H1 (cell line): Measurements from ENCODE around the gene PXDC1. TPM values are rescaled to one million over a fixed set of nuclear protein-coding genes. Genes with fewer than 3 reads are reported as not detected.

Source experiments
- CTCF ChIA-PET: fragments of 300-600 bp; sonication (Branson Sonifier 250); formaldehyde crosslinking; loops from one replicate; lab custom pipeline; 2021; ENCODE audit not compliant: partially characterized antibody; lab: Charles Lee
- POLR2A ChIA-PET: fragments of 300-600 bp; sonication (Branson Sonifier 250); formaldehyde crosslinking; loops from one replicate; lab custom pipeline; 2021; ENCODE audit warnings: inconsistent platforms; ENCODE audit not compliant: partially characterized antibody; lab: Charles Lee
- DNase-seq, 2 experiments: peaks; one replicate each; pipeline versions ENCODE4 v3.0.0 to v3.0.0-alpha.2; 2010 to 2022; ENCODE audit warnings: low spot score in 2 of 2, low read depth in 1 of 2, mixed read lengths in 1 of 2
- FAIRE-seq: peaks from 2 replicates; lab custom pipeline; 2011; peaks lifted over from hg19 to GRCh38; lab: Jason Lieb, UNC
- H2AFZ ChIP-seq: 2 replicates; pipeline ENCODE4 v1.8.1; 2012; ENCODE audit warnings: low read length, inconsistent platforms
- H2AK5ac ChIP-seq: 2 replicates; pipeline ENCODE4 v1.6.1; 2013; ENCODE audit warnings: low read depth, low read length
- H2BK120ac ChIP-seq: replicated peaks from 2 replicates; pipeline ENCODE3; 2013; ENCODE audit warnings: low read depth, low read length, inconsistent platforms
- H2BK12ac ChIP-seq: 2 replicates; pipeline ENCODE4 v1.6.1; 2013; ENCODE audit warnings: low read depth, low read length
- H2BK15ac ChIP-seq: 2 replicates; pipeline ENCODE4 v1.6.1; 2013; ENCODE audit warnings: low read length
- H2BK20ac ChIP-seq: 2 replicates; pipeline ENCODE4 v1.6.1; 2013; ENCODE audit warnings: low read length
- H2BK5ac ChIP-seq: 2 replicates; pipeline ENCODE4 v1.6.1; 2013; ENCODE audit warnings: low read depth, low read length
- H3K14ac ChIP-seq: 2 replicates; pipeline ENCODE4 v1.6.1; 2013; ENCODE audit warnings: inconsistent platforms; ENCODE audit not compliant: insufficient read length
- H3K18ac ChIP-seq: 2 replicates; pipeline ENCODE4 v1.6.1; 2013; ENCODE audit warnings: low read length; ENCODE audit errors: extremely low read depth
- H3K23ac ChIP-seq: 2 replicates; pipeline ENCODE4 v1.6.1; 2013; ENCODE audit warnings: inconsistent platforms; ENCODE audit not compliant: insufficient read length
- H3K23me2 ChIP-seq: 2 replicates; pipeline ENCODE4 v1.6.1; 2013; ENCODE audit warnings: low read depth, low read length
- H3K27ac ChIP-seq: 2 replicates; pipeline ENCODE4 v1.6.1; 2011; ENCODE audit warnings: low read depth, low read length, inconsistent platforms
- H3K27me3 ChIP-seq, 4 experiments: replicated peaks in 1 of 4; 1 replicate in 1 of 4; 2 replicates in 3 of 4; pipeline versions ENCODE4 v1.6.1 to v1.8.1; 2011 to 2013; ENCODE audit warnings: low read length in 3 of 4, mild to moderate bottlenecking in 3 of 4, inconsistent platforms in 2 of 4, mixed read lengths in 2 of 4, moderate library complexity in 1 of 4; ENCODE audit not compliant: control insufficient read depth in 3 of 4, insufficient read depth in 3 of 4; ENCODE audit errors: extremely low read depth in 1 of 4
- H3K36me3 ChIP-seq, 4 experiments: 2 replicates each; pipeline versions ENCODE4 v1.6.1 to v1.8.1; 2011 to 2013; ENCODE audit warnings: mild to moderate bottlenecking in 4 of 4, low read length in 3 of 4, moderate library complexity in 2 of 4, control low read depth in 1 of 4, inconsistent platforms in 1 of 4; ENCODE audit not compliant: insufficient read depth in 4 of 4, control insufficient read depth in 2 of 4
- H3K4ac ChIP-seq: replicated peaks from 2 replicates; pipeline ENCODE3; 2013; ENCODE audit warnings: low read length, low read depth, mixed read lengths, inconsistent platforms; ENCODE audit not compliant: insufficient read length
- H3K4me1 ChIP-seq, 4 experiments: replicated peaks in 1 of 4; 1 replicate in 1 of 4; 2 replicates in 3 of 4; pipeline versions ENCODE4 v1.6.1 to v1.8.1; 2011 to 2013; ENCODE audit warnings: low read length in 3 of 4, inconsistent platforms in 2 of 4, mixed read lengths in 1 of 4; ENCODE audit not compliant: insufficient read depth in 4 of 4, control insufficient read depth in 3 of 4
- H3K4me2 ChIP-seq, 2 experiments: 2 replicates each; pipeline versions ENCODE4 v1.6.1 to v1.8.1; 2011 to 2013; ENCODE audit warnings: low read depth in 2 of 2, low read length in 2 of 2, control low read depth in 1 of 2, inconsistent platforms in 1 of 2, mild to moderate bottlenecking in 1 of 2; ENCODE audit not compliant: insufficient read depth in 1 of 2
- H3K4me3 ChIP-seq, 4 experiments: fragments of 200-600, 300-600 bp in 1 of 4; sonication (generic), shearing (Covaris generic), sonication (Bioruptor Twin) in 1 of 4; 2 replicates each; pipeline versions ENCODE4 v1.5.1 to v1.8.1; 2011 to 2016; ENCODE audit warnings: low read length in 4 of 4, low read depth in 3 of 4, control low read depth in 2 of 4, inconsistent platforms in 2 of 4, mild to moderate bottlenecking in 2 of 4, mixed read lengths in 1 of 4, moderate library complexity in 1 of 4; ENCODE audit not compliant: insufficient read depth in 2 of 4; ENCODE audit errors: extremely low read depth in 1 of 4
- H3K56ac ChIP-seq: replicated peaks from 2 replicates; pipeline ENCODE3; 2013; ENCODE audit warnings: low read depth, mild to moderate bottlenecking, mixed read lengths, low read length, inconsistent platforms; ENCODE audit not compliant: insufficient read length
- H3K79me1 ChIP-seq: 2 replicates; pipeline ENCODE4 v1.6.1; 2013; ENCODE audit warnings: low read depth, low read length, control low read depth
- H3K79me2 ChIP-seq, 2 experiments: 2 replicates each; pipeline versions ENCODE4 v1.6.1 to v1.8.1; 2012 to 2013; ENCODE audit warnings: low read length in 2 of 2, mild to moderate bottlenecking in 2 of 2, inconsistent platforms in 1 of 2; ENCODE audit not compliant: insufficient read depth in 2 of 2, control insufficient read depth in 1 of 2
- H3K9ac ChIP-seq, 4 experiments: replicated peaks in 1 of 4; 1 replicate in 1 of 4; 2 replicates in 3 of 4; pipeline versions ENCODE4 v1.6.1 to v1.8.1; 2011 to 2013; ENCODE audit warnings: low read depth in 3 of 4, low read length in 3 of 4, control low read depth in 2 of 4, mild to moderate bottlenecking in 2 of 4, moderate library complexity in 2 of 4, inconsistent platforms in 1 of 4; ENCODE audit errors: extremely low read depth in 1 of 4
- H3K9me3 ChIP-seq, 2 experiments: 2 replicates each; pipeline versions ENCODE4 v1.6.1 to v1.8.1; 2012 to 2013; ENCODE audit warnings: mild to moderate bottlenecking in 2 of 2, moderate library complexity in 2 of 2, control low read depth in 1 of 2, inconsistent platforms in 1 of 2, low read depth in 1 of 2, low read length in 1 of 2, mixed read lengths in 1 of 2; ENCODE audit not compliant: insufficient read depth in 2 of 2
- H4K20me1 ChIP-seq, 2 experiments: replicated peaks in 1 of 2; 2 replicates each; pipeline versions ENCODE3 to v1.8.1; 2011 to 2013; ENCODE audit warnings: inconsistent platforms in 2 of 2, low read length in 2 of 2, mild to moderate bottlenecking in 1 of 2; ENCODE audit not compliant: insufficient read depth in 2 of 2, control insufficient read depth in 1 of 2
- H4K5ac ChIP-seq: 2 replicates; pipeline ENCODE4 v1.6.1; 2013; ENCODE audit warnings: low read length, low read depth, mixed read lengths, inconsistent platforms; ENCODE audit not compliant: insufficient read length
- H4K8ac ChIP-seq: 2 replicates; pipeline ENCODE4 v1.8.0; 2013; ENCODE audit warnings: mild to moderate bottlenecking, moderate library complexity, low read length, inconsistent platforms; ENCODE audit not compliant: insufficient read depth; ENCODE audit errors: extremely low read depth
- H4K91ac ChIP-seq: replicated peaks from 2 replicates; pipeline ENCODE3; 2013; ENCODE audit warnings: low read length, mixed read lengths, inconsistent platforms; ENCODE audit not compliant: insufficient read length
- BCL11A ChIP-seq, 2 experiments: IDR thresholded peaks; one replicate each; pipeline ENCODE4 v1.6.1; 2011; ENCODE audit warnings: low read depth in 2 of 2, low read length in 2 of 2, mild to moderate bottlenecking in 2 of 2
- CBX8 ChIP-seq: fragments of 300-800, 300-1000 bp; sonication (generic); IDR thresholded peaks from 2 replicates; pipeline ENCODE4 v1.7.1; 2016; ENCODE audit warnings: low read depth, low read length, borderline replicate concordance
- E2F6 ChIP-seq: IDR thresholded peaks from 2 replicates; pipeline ENCODE4 v1.6.1; 2012; ENCODE audit warnings: inconsistent platforms
- FOSL1 ChIP-seq: IDR thresholded peaks from 2 replicates; pipeline ENCODE4 v1.6.1; 2011; ENCODE audit warnings: mild to moderate bottlenecking, low read depth, low read length, moderate library complexity; ENCODE audit not compliant: insufficient read depth
- KDM5A ChIP-seq: fragments of 200-600 bp; IDR thresholded peaks from 2 replicates; pipeline ENCODE4 v1.7.1; 2012; ENCODE audit warnings: mild to moderate bottlenecking, low read length, inconsistent platforms, mixed read lengths
- NANOG ChIP-seq: IDR thresholded peaks from 2 replicates; pipeline ENCODE4 v1.6.1; 2011; ENCODE audit warnings: low read length, low read depth, mild to moderate bottlenecking, inconsistent platforms; ENCODE audit not compliant: insufficient read depth, poor library complexity, severe bottlenecking
- PHF8 ChIP-seq: fragments of 200-600 bp; sonication (generic); conservative IDR thresholded peaks from 2 replicates; pipeline ENCODE4 v1.7.1; 2012; ENCODE audit warnings: low read depth, mild to moderate bottlenecking, inconsistent platforms, low read length, moderate library complexity
- RBBP5 ChIP-seq: IDR thresholded peaks from 2 replicates; pipeline ENCODE4 v1.7.1; 2012; ENCODE audit warnings: low read depth, mild to moderate bottlenecking, inconsistent platforms, low read length, moderate library complexity, borderline replicate concordance
- TAF1 ChIP-seq: IDR thresholded peaks from 2 replicates; pipeline ENCODE4 v1.6.1; 2011; ENCODE audit warnings: mild to moderate bottlenecking, low read depth, low read length
- TCF12 ChIP-seq: IDR thresholded peaks from 2 replicates; pipeline ENCODE4 v1.6.1; 2011; ENCODE audit warnings: low read depth, mild to moderate bottlenecking, low read length
- USF2 ChIP-seq: IDR thresholded peaks from 2 replicates; pipeline ENCODE4 v1.6.1; 2011; ENCODE audit warnings: low read length, improper control_type of control experiment
- YY1 ChIP-seq: IDR thresholded peaks from 2 replicates; pipeline ENCODE4 v1.6.1; 2011; ENCODE audit warnings: low read depth, mild to moderate bottlenecking, low read length
- WGBS, 2 experiments: shearing (Covaris generic) in 1 of 2; methylation state at CpG; one replicate each; pipeline versions ENCODE4 v1.1.6 to v1.1.7; 2013 to 2015; ENCODE audit warnings: low lambda C conversion rate in 2 of 2, mixed read lengths in 2 of 2, inconsistent platforms in 1 of 2, low coverage in 1 of 2, missing lambda C conversion rate in 1 of 2; ENCODE audit not compliant: insufficient replicate concordance in 2 of 2, insufficient coverage in 1 of 2, insufficient read length in 1 of 2; ENCODE audit errors: extremely low coverage in 1 of 2, missing lambda C conversion rate in 1 of 2; 5-methylcytosine and 5-hydroxymethylcytosine counted together
- polyA plus RNA-seq, 7 experiments: library from polyadenylated mRNA; depleted of rRNA in 3 of 7; stranded (reverse) in 5 of 7; unstranded in 2 of 7; fragments of >200 nt in 5 of 7; fragments of 200-250 nt in 2 of 7; gene quantifications; 1 replicate in 5 of 7; 2 replicates in 1 of 7; 4 replicates in 1 of 7; pipeline versions ENCODE4 v1.2.1 to v1.2.3, GENCODE V29; 2011 to 2013; ENCODE audit warnings: missing spikeins in 2 of 7, mixed read lengths in 2 of 7
- total RNA-seq: library from RNA; stranded (reverse); fragmentation: NEBNext Ultra II Directional; extraction: Animal tissue kit (Norgen Biotek cat#: 25700); gene quantifications from 2 replicates; pipeline ENCODE4 v1.2.1, GENCODE V29; 2021

Gene PXDC1
- total and polyA plus RNA-seq, 2 of the 8 experiments (the other 6 are each of a cell fraction or from before 2014, with no cell fraction given): 1.7 to 2.0 TPM

GRCh38 chr6:3749977-3750316 is 1.6 kb downstream of the PXDC1 start:
- H3K4me1 ChIP-seq: peaks cover 0 to 14% (median 4%) of the 10 kb centered on the region in 4 experiments; a peak in 5 of 7 replicates
- no peak overlapping the region for H3K18ac ChIP-seq
- H3K27ac ChIP-seq: no peak overlapping the region
- FAIRE-seq (no peak), DNase-seq (no peak)
- H2AK5ac ChIP-seq: no peak overlapping the region
- H3K79me1 ChIP-seq: no peaks in the 10 kb centered on the region
- H3K9me3 ChIP-seq: no peaks in the 10 kb centered on the region
- H2BK120ac ChIP-seq: no peak overlapping the region
- H2AFZ ChIP-seq: no peak overlapping the region
- H4K91ac ChIP-seq: no peak overlapping the region
- H2BK15ac ChIP-seq: no peak overlapping the region
- H3K14ac ChIP-seq: no peak overlapping the region
- H4K20me1 ChIP-seq: peaks cover 0 to 2% of the 10 kb centered on the region in 2 experiments
- H2BK20ac ChIP-seq: no peak overlapping the region
- no peak overlapping the region for H2BK12ac ChIP-seq
- H3K79me2 ChIP-seq: no peaks in the 10 kb centered on the region
- no peak overlapping the region for H3K56ac ChIP-seq
- H3K27me3 ChIP-seq: peaks cover 12 to 53% (median 42%) of the 10 kb centered on the region in 4 experiments
- H4K8ac ChIP-seq: no peak overlapping the region
- WGBS, 2 experiments: 46% methylated on average over 7 of the region's 7 CpGs; no CpG with 5 or more reads in 1 of the 2 experiments
- H3K23me2 ChIP-seq: peaks cover 19% of the 10 kb centered on the region; the same call in 1 of the 2 replicates
- H2BK5ac ChIP-seq: no peak overlapping the region
- no peak overlapping the region for H3K9ac ChIP-seq
- H3K36me3 ChIP-seq: no peaks in the 10 kb centered on the region
- no peak overlapping the region for H3K23ac ChIP-seq
- peak overlapping the region; percentile 74 to 96 for H3K4me2 ChIP-seq
- H4K5ac ChIP-seq: no peak overlapping the region
- H3K4me3 ChIP-seq: peak overlapping the region; percentile 35 to 75 (median 37); a peak in 5 of 8 replicates
- CTCF ChIA-PET: interaction anchor here (0.6 to 8.8 kb wide), 22 partner anchors 9 to 409 kb away, joined by 3 to 82 read pairs (median 4); partner anchors contain the start of gene FAM50B
- H3K4ac ChIP-seq: no peak overlapping the region
- POLR2A ChIA-PET: interaction anchor here (1.3 to 1.8 kb wide), 2 partner anchors 28 to 99 kb away, joined by 3 to 7 read pairs; partner anchors contain the start of gene FAM50B
- no peak for TF ChIP-seq PHF8
- no peak for TF ChIP-seq E2F6
- TF ChIP-seq BCL11A (IDR thresholded peaks at IDR 0.05; ENCODE audit: low read depth in 2 of 2, low read length in 2 of 2): no peak
- no peak for TF ChIP-seq TAF1
- TF ChIP-seq KDM5A: no peak
- TF ChIP-seq FOSL1: no peak
- no peak for TF ChIP-seq USF2
- TF ChIP-seq CBX8: no peak
- TF ChIP-seq RBBP5: no peak
- TF ChIP-seq YY1: no peak
- TF ChIP-seq NANOG: no peak
- TF ChIP-seq TCF12: no peak
